Subcutaneous abdominal adipose tissue (tissue), 5 donors: ENCODE data around the gene LMOD3.

Experiments
- H3K27ac ChIP-seq: one replicate; pipeline ENCODE4 v1.7.0; 2013; ENCODE audit warnings: low read depth, mild to moderate bottlenecking, inconsistent platforms, low read length, moderate library complexity
- H3K27me3 ChIP-seq, 5 donors: one replicate each; pipeline ENCODE4 v1.7.0; 2013; ENCODE audit warnings: low read length in 5 of 5, inconsistent platforms in 1 of 5; ENCODE audit not compliant: control insufficient read depth in 5 of 5, insufficient read depth in 4 of 5
- H3K36me3 ChIP-seq, 5 donors: one replicate each; pipeline ENCODE4 v1.7.0; 2013; ENCODE audit warnings: low read length in 5 of 5; ENCODE audit not compliant: control insufficient read depth in 5 of 5, insufficient read depth in 5 of 5
- H3K4me1 ChIP-seq, 5 donors: one replicate each; pipeline ENCODE4 v1.7.0; 2013; ENCODE audit warnings: low read length in 5 of 5, mild to moderate bottlenecking in 3 of 5, moderate library complexity in 1 of 5; ENCODE audit not compliant: control insufficient read depth in 5 of 5, insufficient read depth in 5 of 5
- H3K4me3 ChIP-seq, 5 donors: one replicate each; pipeline ENCODE4 v1.7.0; 2013; ENCODE audit warnings: low read length in 5 of 5, low read depth in 1 of 5
- H3K9ac ChIP-seq, 5 donors: one replicate each; pipeline ENCODE4 v1.7.0; 2013; ENCODE audit warnings: low read length in 5 of 5, mild to moderate bottlenecking in 4 of 5, moderate library complexity in 3 of 5
- H3K9me3 ChIP-seq, 5 donors: one replicate each; pipeline ENCODE4 v1.7.0; 2013; ENCODE audit warnings: low read length in 5 of 5; ENCODE audit not compliant: control insufficient read depth in 5 of 5
- donor health status: healthy.
- donor health status: healthy.
- donor health status: healthy.
- donor health status: healthy.
- donor health status: healthy.

The LMOD3 gene

GRCh38 chr3:69116162-69116561 lies 6.2 kb downstream of the LMOD3 start:
- Histone ChIP-seq H3K36me3 (no peaks in the 10 kb centered on the region), H3K9ac (no peak overlapping the region), H3K27ac (no peak overlapping the region), H3K27me3 (no peaks in the 10 kb centered on the region), H3K9me3 (no peaks in the 10 kb centered on the region), H3K4me1 (peaks cover 0 to 10% (median 0%) of the 10 kb centered on the region in 5 donors), H3K4me3 (no peak overlapping the region)

GRCh38 chr3:69115731-69116130 lies 6.7 kb downstream of the LMOD3 start:
- Histone ChIP-seq H3K36me3 (no peaks in the 10 kb centered on the region), H3K27ac (no peak overlapping the region), H3K4me1 (peaks cover 0 to 10% (median 0%) of the 10 kb centered on the region in 5 donors), H3K9me3 (no peaks in the 10 kb centered on the region), H3K27me3 (no peaks in the 10 kb centered on the region), H3K4me3 (no peak overlapping the region), H3K9ac (no peak overlapping the region)

- H3K27ac ChIP-seq: no peak overlapping the region
- peaks cover 0 to 10% (median 0%) of the 10 kb centered on the region in 5 donors for H3K4me1 ChIP-seq
- no peaks in the 10 kb centered on the region for H3K9me3 ChIP-seq
- H3K27me3 ChIP-seq: no peaks in the 10 kb centered on the region
- no peak overlapping the region for H3K9ac ChIP-seq
- H3K36me3 ChIP-seq: no peaks in the 10 kb centered on the region
- H3K4me3 ChIP-seq: no peak overlapping the region
Observed at GRCh38 chr3:69113536-69113935, 8.9 kb downstream of the LMOD3 start.

- Histone ChIP-seq H3K4me1 (peaks cover 0 to 8% (median 0%) of the 10 kb centered on the region in 5 donors), H3K4me3 (no peak overlapping the region), H3K9me3 (no peaks in the 10 kb centered on the region), H3K27me3 (no peaks in the 10 kb centered on the region), H3K9ac (no peak overlapping the region), H3K36me3 (peaks cover 0 to 4% (median 0%) of the 10 kb centered on the region in 5 donors), H3K27ac (no peak overlapping the region)
Observed at GRCh38 chr3:69110941-69111546, 11.4 kb downstream of the LMOD3 start.

DNA sequence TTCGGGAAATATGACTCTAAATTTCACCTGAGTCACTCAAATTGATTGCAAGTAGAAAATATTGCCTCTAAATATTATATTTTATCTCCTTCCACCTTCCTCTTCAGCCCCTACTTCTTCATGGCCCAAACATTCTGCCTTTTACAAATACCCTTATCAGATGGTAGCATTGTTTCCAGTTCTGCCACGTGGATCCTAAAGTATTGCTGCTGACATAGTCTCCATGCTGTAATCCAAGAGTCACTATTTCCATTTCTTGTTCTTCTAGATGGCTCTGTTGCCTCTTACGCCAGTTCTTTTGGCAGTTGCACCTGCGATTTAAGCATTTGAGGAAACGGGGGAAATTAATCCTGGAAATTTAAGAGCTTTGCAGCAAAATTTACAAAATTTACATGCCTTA lies 13.6 kb downstream of the LMOD3 start:
- Histone ChIP-seq H3K27ac (no peak overlapping the region), H3K4me3 (no peak overlapping the region), H3K9ac (no peak overlapping the region), H3K27me3 (no peaks in the 10 kb centered on the region), H3K9me3 (no peaks in the 10 kb centered on the region), H3K36me3 (peaks cover 5 to 20% (median 9%) of the 10 kb centered on the region in 5 donors), H3K4me1 (peaks cover 0 to 15% (median 9%) of the 10 kb centered on the region in 5 donors)

GRCh38 chr3:69107841-69108240 lies 14.6 kb downstream of the LMOD3 start:
- H3K9ac ChIP-seq: no peak overlapping the region
- H3K9me3 ChIP-seq: no peaks in the 10 kb centered on the region
- H3K27me3 ChIP-seq: no peaks in the 10 kb centered on the region
- peaks cover 0 to 11% (median 9%) of the 10 kb centered on the region in 5 donors for H3K4me1 ChIP-seq
- H3K36me3 ChIP-seq: peaks cover 12 to 30% (median 19%) of the 10 kb centered on the region in 5 donors
- H3K27ac ChIP-seq: no peak overlapping the region
- no peak overlapping the region for H3K4me3 ChIP-seq

- H3K27me3 ChIP-seq: no peaks in the 10 kb centered on the region
- H3K4me3 ChIP-seq: no peak overlapping the region
- H3K9ac ChIP-seq: no peak overlapping the region
- no peaks in the 10 kb centered on the region for H3K9me3 ChIP-seq
- peaks cover 0 to 20% (median 9%) of the 10 kb centered on the region in 5 donors for H3K4me1 ChIP-seq
- H3K27ac ChIP-seq: peak overlapping the region; percentile 74
- H3K36me3 ChIP-seq: peaks cover 24 to 42% (median 35%) of the 10 kb centered on the region in 5 donors
Observed at GRCh38 chr3:69105320-69105719, 17.1 kb downstream of the LMOD3 start.

GRCh38 chr3:69104586-69104985 lies 17.8 kb downstream of the LMOD3 start:
- no peak overlapping the region for H3K4me3 ChIP-seq
- H3K27ac ChIP-seq: peak overlapping the region; percentile 74
- no peaks in the 10 kb centered on the region for H3K27me3 ChIP-seq
- H3K36me3 ChIP-seq: peaks cover 24 to 42% (median 38%) of the 10 kb centered on the region in 5 donors
- peaks cover 0 to 22% (median 11%) of the 10 kb centered on the region in 5 donors for H3K4me1 ChIP-seq
- H3K9ac ChIP-seq: no peak overlapping the region
- H3K9me3 ChIP-seq: no peaks in the 10 kb centered on the region

DNA sequence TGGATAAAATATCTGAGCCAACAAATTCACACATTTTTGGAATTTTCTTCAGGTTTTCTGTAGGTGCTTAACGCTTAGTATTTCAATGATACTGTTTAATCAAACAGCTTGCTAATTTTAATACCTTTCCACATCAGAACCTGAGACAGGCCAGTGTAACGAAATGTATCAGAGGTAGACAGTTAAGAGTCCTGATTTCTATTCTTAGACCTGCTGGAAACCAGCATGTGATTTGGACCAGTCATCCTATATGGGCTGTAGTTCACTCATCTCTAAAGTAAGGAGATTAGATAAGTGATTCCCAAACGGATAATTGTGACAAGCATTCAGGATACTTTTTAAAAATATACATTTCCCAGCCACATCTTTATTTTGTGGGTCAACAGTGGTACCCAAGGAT lies 19.3 kb downstream of the LMOD3 start:
- no peak overlapping the region for H3K27ac ChIP-seq
- peaks cover 0 to 22% (median 11%) of the 10 kb centered on the region in 5 donors for H3K4me1 ChIP-seq
- H3K4me3 ChIP-seq: no peak overlapping the region
- no peak overlapping the region for H3K9ac ChIP-seq
- no peaks in the 10 kb centered on the region for H3K27me3 ChIP-seq
- no peaks in the 10 kb centered on the region for H3K9me3 ChIP-seq
- H3K36me3 ChIP-seq: peaks cover 24 to 42% (median 38%) of the 10 kb centered on the region in 5 donors

DNA sequence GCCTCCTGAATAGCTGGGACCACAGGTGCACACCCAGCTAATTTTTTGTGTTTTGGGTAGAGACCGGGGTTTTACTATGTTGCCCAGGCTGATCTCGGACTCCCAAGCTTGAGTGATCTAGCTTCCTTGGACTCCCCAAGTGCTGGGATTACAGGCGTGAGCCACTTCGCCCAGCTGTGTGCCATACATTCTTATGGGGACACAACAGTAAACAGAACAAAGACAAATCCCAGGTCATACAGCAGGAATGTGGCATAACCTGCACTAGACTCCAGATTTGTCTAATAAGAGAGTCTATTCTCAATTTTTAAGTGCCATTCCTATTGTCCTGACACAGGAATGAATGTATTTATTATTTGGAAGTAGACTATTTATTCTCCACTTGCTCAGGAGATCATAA lies 20.0 kb downstream of the LMOD3 start:
- H3K27ac ChIP-seq: no peak overlapping the region
- no peak overlapping the region for H3K9ac ChIP-seq

More for the DNA sequence above, 20.0 kb downstream of the LMOD3 start:
- Histone ChIP-seq H3K9me3 (no peaks in the 10 kb centered on the region), H3K36me3 (peaks cover 24 to 42% (median 38%) of the 10 kb centered on the region in 5 donors), H3K4me3 (no peak overlapping the region), H3K27me3 (no peaks in the 10 kb centered on the region), H3K4me1 (peaks cover 0 to 27% (median 11%) of the 10 kb centered on the region in 5 donors)
